GM12878 (cell line): ENCODE data around the gene HEYL. TPM values are rescaled to one million over a fixed set of nuclear protein-coding genes. Genes with fewer than 3 reads are reported as not detected.

Experiments
- CBX3 ChIP-seq: fragments of 200-600 bp; sonication (generic); IDR thresholded peaks from 2 replicates; pipeline ENCODE4 v1.6.1; 2016; ENCODE audit warnings: low read depth, borderline replicate concordance
- CHD2 ChIP-seq: IDR thresholded peaks from 2 replicates; pipeline ENCODE4 v1.6.1; 2011; ENCODE audit warnings: low read depth, low read length, improper control_type of control experiment, borderline replicate concordance
- EP300 ChIP-seq, 2 experiments: fragments of 150-350 bp in 1 of 2; IDR thresholded peaks; 2 replicates each; pipeline ENCODE4 v1.6.1; 2011 to 2012; ENCODE audit warnings: low read depth in 2 of 2, low read length in 2 of 2, borderline replicate concordance in 1 of 2, improper control_type of control experiment in 1 of 2, inconsistent platforms in 1 of 2; ENCODE audit not compliant: control insufficient read depth in 1 of 2
- PBX3 ChIP-seq: IDR thresholded peaks from 2 replicates; pipeline ENCODE4 v1.6.1; 2011; ENCODE audit warnings: mild to moderate bottlenecking, low read depth, low read length, moderate library complexity; ENCODE audit not compliant: insufficient replicate concordance
- SKIL ChIP-seq: fragments of 450-650 bp; IDR thresholded peaks from 2 replicates; pipeline ENCODE4 v1.6.1; 2017; ENCODE audit warnings: mild to moderate bottlenecking, low read depth, inconsistent platforms; ENCODE audit not compliant: poor library complexity, severe bottlenecking
- USF1 ChIP-seq: IDR thresholded peaks from 2 replicates; pipeline ENCODE4 v1.6.1; 2011; ENCODE audit warnings: borderline replicate concordance, low read depth, mild to moderate bottlenecking, moderate library complexity, mixed read lengths, low read length; ENCODE audit not compliant: insufficient read depth; ENCODE audit errors: extremely low read length
- YBX1 ChIP-seq: fragments of 450-650 bp; IDR thresholded peaks from 2 replicates; pipeline ENCODE4 v1.6.1; 2016; ENCODE audit warnings: antibody characterized with exemption
- polyA plus RNA-seq, 11 experiments: library from polyadenylated mRNA; depleted of rRNA in 4 of 11; unstranded in 6 of 11; stranded (reverse) in 5 of 11; fragments of >200 nt; fragmentation: Nextera tagmentation in 4 of 11; fragmentation: Illumina TruSeq in 1 of 11; extraction: Ambion mirVana in 4 of 11; extraction: Trizol in 1 of 11; gene quantifications; 1 replicate in 1 of 11; 2 replicates in 10 of 11; pipeline versions ENCODE4 v1.2.1 to v1.2.3, GENCODE V29; 2011 to 2016; ENCODE audit warnings: inconsistent platforms in 2 of 11, missing spikeins in 2 of 11, low read depth in 1 of 11
- total RNA-seq, 4 experiments: library from RNA; depleted of rRNA in 3 of 4; stranded (reverse); fragments of >200 nt in 3 of 4; fragmentation: Illumina TruSeq in 1 of 4; extraction: Trizol in 1 of 4; gene quantifications; 2 replicates each; pipeline versions ENCODE4 v1.2.1 to v1.2.3, GENCODE V29; 2013 to 2021

HEYL gene
- total and polyA plus RNA-seq, 10 of the 15 experiments (the other 5 are each of a cell fraction or from before 2014, with no cell fraction given), result under 0.01 to 0.04 TPM; not detected in 8

- no peak for TF ChIP-seq PBX3
- TF ChIP-seq USF1, result no peak
- no peak for TF ChIP-seq CHD2
- no peak for TF ChIP-seq EP300 (IDR thresholded peaks at IDR 0.05; ENCODE audit: borderline replicate concordance in 1 of 2, control insufficient read depth in 1 of 2, low read depth in 2 of 2, low read length in 2 of 2)
- no peak for TF ChIP-seq YBX1
- TF ChIP-seq CBX3, result no peak
- TF ChIP-seq SKIL, result no peak
These were observed 13.1 kb upstream of the HEYL start (continued) for GRCh38 chr1:39652554-39652953.
